Skeletal muscle tissue (tissue), 1 donor: ENCODE measurements around the gene RNF125. TPM values are rescaled to one million over a fixed set of nuclear protein-coding genes. Genes with fewer than 3 reads are reported as not detected.

ENCODE experiments used
- total RNA-seq: library from RNA; depleted of rRNA; stranded (reverse); fragments of >200 nt; gene quantifications from one replicate; pipeline ENCODE4 v1.2.3, GENCODE V29; 2014

Gene RNF125
- total RNA-seq, 1 donor from 2014 or later: 9.4 TPM

Other genes starting within 250 kb of the RNF125 start
- 44.9 TPM for gene TRAPPC8, start 75.7 kb upstream of the RNF125 start, total RNA-seq
- 39.1 TPM for gene RNF138, start 73.0 kb downstream of the RNF125 start, total RNA-seq
- not detected for gene MEP1B, start 171.2 kb downstream of the RNF125 start, total RNA-seq